HG02852 (cell line): ENCODE data around the gene HCK.
"Not testable (repeated sequence)": the region's sequence is repeated elsewhere in the genome, so short reads cannot be mapped to it uniquely, and the experiment has no call there.

Experiments
- ATAC-seq: cut with Tn5 transposase; IDR thresholded peaks from one replicate; pipeline ENCODE4 v1.9.1; 2021; ENCODE audit warnings: mild to moderate bottlenecking, moderate library complexity; ENCODE audit not compliant: unreplicated experiment

The HCK gene

GRCh38 chr20:32089637-32090362, 37.8 kb downstream of the HCK start:
- ATAC-seq, result no peak

GRCh38 chr20:32091888-32092346, 39.9 kb downstream of the HCK start:
- no peak for ATAC-seq

DNA sequence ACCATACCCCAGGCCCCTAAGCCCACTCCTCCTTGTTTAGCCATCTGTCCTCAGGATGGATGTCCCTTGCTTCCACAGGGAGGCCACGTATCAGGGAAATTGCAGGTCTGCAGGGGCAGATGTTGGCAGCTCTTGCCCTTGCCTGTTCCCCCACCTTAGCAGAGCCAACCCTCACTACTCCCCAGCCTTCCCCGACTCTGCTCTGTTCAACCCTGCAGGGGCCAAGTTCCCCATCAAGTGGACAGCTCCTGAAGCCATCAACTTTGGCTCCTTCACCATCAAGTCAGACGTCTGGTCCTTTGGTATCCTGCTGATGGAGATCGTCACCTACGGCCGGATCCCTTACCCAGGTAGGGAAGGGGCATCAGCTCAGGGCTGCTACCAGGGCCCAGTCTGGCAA, 46.7 kb downstream of the HCK start:
- ATAC-seq, result no peak

GRCh38 chr20:32108814-32109391, 56.9 kb downstream of the HCK start:
- no peak for ATAC-seq

GRCh38 chr20:32109392-32110172, 57.5 kb downstream of the HCK start, which contains the start of gene TM9SF4:
TM9SF4 (plus strand) TSS chr20:32109714; CDS start chr20:32109741, 27 bp downstream.
- ATAC-seq, result peak; percentile 88

DNA sequence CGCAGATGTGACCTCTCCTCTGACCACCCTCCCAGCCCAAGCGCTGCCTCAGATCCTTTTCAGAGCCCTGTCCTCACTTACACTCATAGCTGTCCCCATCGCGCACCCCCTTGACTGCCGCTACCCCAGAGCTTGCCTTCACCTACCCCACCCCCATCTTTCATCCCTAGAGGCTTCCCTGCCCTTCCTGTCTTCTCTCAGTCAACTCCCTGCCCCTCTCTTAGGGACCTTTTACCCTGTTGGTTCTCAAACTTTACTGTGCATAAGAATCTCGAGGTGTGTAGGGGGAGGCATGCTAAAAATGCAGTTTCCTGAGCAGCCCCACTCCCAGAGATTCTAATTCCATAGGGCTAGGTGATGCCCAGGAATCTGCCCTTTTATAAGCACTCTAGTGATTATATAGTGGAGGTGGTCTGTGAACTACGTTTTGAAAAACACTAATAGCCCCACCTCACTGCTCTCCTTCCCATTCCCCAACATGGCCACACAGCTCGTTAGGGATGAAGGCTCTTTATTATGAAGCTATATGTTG, 58.2 kb downstream of the HCK start:
- ATAC-seq, result peak; percentile 23

DNA sequence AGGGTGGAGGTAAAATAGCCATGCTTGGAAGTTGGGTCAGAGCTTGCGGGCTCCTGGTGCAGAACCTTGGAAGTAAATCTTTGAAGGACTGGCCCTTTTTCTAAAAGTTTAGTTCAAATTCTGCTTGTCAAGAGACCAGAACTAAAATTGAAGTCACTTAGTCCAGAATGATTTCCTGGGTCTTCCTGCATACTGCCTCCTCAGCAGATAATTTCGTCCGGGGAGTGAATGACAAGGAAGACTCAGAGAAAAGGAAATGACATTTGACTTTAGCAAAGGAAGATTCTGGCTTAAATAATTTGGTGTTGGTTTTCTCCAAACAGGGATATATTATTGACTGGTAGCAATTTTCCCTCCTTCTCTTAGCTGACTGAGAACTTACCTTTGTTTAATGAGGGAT, 58.7 kb downstream of the HCK start:
- ATAC-seq, result no peak

DNA sequence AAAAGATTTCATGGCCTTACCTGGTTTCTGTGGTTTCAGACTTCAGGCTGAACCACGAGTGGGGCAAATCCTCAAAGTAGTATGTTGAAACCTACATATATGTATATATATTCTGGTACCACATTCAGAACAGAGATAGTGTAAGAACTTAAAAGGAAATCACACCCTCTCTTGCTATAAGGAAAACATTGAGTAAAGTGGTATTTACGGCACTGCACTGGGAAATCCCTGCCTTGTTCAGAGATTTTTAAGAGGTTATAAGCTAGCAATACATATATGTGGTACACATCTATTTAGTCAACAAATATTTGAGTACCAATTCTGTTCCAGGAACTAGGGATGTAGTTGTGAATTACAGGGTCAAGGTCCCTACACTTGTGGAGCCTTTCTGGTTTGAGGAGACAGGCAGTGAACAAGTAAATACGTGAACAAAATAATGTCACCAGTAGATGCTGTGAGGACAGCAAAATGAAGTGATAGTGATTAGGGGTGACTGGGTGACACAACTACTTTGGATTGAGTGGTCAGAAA, 59.2 kb downstream of the HCK start:
- ATAC-seq, result no peak

DNA sequence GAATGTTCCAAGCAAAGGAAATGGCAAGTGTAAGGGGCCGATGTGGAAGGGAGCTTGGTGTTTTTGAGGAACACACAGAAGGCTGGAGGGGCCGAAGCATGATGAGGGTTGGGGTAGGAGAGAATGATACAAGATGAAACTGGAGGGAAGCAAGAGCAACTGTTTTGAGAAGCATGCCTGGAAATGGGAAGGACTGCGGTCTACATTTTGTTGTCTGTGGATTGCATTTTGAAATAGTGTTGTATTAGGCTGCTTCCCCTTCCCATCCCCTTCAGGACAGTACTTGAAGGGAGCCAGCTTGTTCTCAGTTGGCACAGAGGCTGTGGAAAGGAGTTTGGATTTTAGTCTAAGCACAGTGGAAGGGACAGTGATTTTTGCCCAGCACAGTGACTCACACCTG, 59.7 kb downstream of the HCK start:
- no peak for ATAC-seq

GRCh38 chr20:32112841-32113240, 60.8 kb downstream of the HCK start:
- no peak for ATAC-seq

GRCh38 chr20:32113591-32114260, 61.7 kb downstream of the HCK start:
- ATAC-seq, result no peak

- no peak for ATAC-seq
Measured at GRCh38 chr20:32114305-32114960, 62.4 kb downstream of the HCK start.

DNA sequence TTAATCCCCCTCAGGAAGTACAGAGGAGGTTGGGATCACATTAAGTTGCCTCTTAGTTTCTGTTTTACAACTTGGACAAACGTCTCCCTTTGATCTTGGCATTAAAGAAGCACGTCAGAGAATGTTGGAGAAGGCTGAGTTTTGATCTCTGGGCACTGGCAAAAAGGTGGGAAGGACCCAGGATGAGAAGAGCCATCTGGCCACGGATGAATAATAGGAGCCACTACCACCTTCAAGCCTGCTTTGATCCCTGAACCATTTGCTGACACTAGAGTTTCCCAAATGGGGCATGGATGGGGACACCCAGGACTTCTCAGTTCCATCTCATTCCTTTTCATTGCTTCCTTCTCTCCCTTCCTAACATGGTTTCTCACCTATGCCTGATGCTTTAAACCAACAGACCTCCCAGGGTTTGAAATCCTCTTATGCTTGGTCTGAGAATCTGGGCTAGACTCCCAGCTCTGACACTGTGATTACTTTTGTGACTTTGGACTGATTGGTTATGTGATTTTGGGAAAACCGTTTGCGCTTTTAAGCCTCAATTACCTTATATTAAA, 63.2 kb downstream of the HCK start:
- ATAC-seq, result no peak

DNA sequence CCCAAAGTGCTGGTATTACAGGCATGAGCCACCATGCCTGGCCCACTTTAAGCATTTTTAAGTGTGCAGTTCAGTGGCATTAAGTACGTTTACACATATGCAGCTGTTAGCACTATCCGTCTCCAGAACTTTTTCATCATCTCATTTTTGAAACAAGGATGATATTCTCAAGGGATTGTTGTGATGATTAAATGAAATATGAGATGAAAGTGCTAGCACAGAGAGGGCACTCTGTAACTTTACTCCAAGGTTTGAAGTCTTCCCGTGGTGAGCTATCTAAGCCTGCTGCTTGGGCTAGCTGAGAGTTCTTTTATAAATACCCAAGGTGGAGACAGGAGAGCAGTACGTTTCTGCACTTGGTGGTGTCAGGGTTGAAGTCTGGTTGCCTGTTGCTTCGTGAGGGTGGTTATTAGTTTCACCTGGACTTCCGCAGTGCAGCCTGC, 64.1 kb downstream of the HCK start:
- no peak for ATAC-seq

DNA sequence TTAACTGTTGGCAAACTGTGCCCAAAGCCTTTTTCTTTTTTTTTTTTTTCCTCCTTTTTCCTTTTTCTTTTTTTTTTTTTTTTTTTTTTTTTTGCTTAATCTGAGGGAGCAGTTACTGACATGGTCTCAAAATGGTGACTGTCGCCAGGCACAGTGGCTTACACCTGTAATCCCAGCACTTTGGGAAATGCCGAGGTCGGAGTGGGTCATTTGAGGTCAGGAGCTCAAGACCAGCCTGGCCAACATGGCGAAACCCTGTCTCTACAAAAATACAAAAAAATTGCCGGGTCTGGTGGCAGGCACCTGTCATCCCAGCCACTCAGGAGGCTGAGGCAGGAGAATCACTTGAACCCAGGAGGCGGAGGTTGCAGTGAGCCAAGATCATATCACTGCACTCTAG, 64.8 kb downstream of the HCK start:
- not testable (repeated sequence) for ATAC-seq

DNA sequence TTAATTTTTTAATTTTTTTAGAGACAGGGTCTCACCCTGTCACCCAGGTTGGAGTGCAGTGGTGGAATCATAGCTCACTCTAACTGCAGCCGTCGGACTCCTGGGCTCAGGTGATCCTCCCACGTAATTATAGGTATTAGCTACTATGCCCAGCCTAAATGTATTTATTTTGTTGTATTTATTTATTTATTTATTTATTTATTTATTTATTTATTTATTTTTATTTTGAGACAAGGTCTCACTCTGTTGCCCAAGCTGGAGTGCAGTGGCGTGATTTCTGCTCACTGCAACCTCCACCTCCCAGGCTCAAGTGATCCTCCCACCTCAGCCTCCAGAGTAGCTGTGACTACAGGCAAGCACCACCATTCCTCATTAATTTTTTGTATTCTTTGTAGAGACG, 66.4 kb downstream of the HCK start:
- ATAC-seq, result not testable (repeated sequence)

DNA sequence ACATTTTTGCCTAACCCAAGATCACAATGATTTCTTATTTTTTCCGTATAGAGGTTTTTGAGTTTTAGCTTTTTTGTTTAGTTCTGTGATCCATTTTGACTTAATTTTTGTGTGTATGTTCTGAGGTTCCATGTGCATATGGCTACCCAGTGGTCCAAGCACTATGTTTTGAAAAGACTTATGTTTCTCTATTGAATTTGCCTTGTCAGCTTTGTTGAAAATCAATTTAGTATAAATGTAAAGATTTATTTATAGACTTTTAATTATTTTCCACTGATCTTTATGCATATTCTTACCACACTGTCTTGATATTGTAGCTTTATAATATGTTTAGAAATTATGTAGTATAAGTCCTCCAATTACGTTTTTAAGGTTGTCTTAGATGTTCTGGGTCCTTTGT, 67.7 kb downstream of the HCK start:
- ATAC-seq, result no peak

GRCh38 chr20:32121908-32122307, 69.9 kb downstream of the HCK start:
- ATAC-seq, result not testable (repeated sequence)

DNA sequence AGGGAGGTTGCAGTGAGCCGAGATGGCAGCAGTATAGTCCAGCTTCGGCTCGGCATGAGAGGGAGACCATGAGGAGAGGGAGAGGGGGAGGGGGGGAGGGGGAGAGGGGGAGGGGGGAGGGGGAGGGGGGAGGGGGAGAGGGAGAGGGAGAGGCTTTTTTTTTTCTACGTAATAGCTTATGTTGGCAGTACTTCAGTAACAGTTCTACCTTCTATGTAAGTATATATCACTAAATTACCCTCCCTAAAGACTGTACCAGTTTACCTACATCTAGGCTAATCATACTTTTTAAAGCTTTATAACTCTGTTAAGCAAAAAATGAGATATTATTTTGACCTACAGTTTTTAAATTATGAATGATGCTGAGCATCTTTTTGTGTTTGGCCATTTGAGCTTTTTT, 71.0 kb downstream of the HCK start:
- no peak for ATAC-seq

DNA sequence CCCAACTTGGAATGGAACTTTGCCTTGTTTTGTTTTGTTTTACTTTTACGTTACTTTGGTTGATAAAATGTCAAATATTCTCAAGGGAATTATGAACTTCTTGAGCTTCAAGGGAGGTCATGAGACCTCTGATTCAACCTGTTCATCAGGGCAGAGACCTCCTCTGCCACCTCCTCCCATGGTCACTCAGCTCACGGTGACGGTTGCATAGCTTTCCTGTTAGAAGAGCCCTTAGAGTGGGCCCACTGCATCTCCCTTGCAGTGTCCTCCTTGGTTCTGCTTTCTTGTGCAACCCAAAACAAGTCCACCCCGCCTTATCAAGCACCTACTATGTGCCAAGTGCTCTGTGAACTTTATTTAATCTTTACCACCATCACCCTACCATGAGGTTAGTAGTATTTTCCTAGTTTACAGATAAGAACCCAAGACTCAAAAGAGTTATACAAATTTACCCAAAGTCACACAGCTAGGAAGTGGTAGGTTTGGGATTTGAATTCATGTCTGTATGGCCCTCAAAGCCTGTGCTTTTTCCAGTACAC, 72.9 kb downstream of the HCK start:
- no peak for ATAC-seq
